ENCODE measurements around the gene UNG. TPM values are rescaled to one million over a fixed set of nuclear protein-coding genes. Genes with fewer than 3 reads are reported as not detected.
A peak's percentile ranks its signal among the peaks of the same experiment; 100 is the strongest.

The UNG gene
- total RNA-seq, 1 donor from 2014 or later: 84.1 TPM

DNA sequence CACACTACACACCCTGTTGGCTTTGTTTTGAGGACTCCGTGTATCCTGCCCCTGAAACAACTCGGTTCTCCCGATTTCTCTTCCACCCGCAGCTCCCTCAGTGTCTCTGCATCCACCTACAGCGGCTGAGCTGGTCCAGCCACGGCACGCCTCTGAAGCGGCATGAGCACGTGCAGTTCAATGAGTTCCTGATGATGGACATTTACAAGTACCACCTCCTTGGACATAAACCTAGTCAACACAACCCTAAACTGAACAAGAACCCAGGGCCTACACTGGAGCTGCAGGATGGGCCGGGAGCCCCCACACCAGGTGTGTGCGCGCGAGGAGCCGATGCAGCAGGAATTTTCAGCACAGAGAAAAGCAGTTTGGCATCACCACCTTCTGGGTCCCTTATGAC lies 14.6 kb upstream of the UNG start:
- Mint-ChIP-seq H3K27me3 (no peaks in the 10 kb centered on the region), H3K27ac (no peak overlapping the region), H3K4me1 (ENCODE audit: low read depth) (no peaks in the 10 kb centered on the region), H3K9me3 (ENCODE audit: low read depth) (peaks cover 4% of the 10 kb centered on the region), H3K4me3 (ENCODE audit: low read depth) (no peak overlapping the region), H3K36me3 (ENCODE audit: insufficient read depth) (peaks cover 24% of the 10 kb centered on the region)
- no peak for DNase-seq (ENCODE audit: low spot score, unreplicated experiment)
- TF ChIP-seq, protein P1, sequence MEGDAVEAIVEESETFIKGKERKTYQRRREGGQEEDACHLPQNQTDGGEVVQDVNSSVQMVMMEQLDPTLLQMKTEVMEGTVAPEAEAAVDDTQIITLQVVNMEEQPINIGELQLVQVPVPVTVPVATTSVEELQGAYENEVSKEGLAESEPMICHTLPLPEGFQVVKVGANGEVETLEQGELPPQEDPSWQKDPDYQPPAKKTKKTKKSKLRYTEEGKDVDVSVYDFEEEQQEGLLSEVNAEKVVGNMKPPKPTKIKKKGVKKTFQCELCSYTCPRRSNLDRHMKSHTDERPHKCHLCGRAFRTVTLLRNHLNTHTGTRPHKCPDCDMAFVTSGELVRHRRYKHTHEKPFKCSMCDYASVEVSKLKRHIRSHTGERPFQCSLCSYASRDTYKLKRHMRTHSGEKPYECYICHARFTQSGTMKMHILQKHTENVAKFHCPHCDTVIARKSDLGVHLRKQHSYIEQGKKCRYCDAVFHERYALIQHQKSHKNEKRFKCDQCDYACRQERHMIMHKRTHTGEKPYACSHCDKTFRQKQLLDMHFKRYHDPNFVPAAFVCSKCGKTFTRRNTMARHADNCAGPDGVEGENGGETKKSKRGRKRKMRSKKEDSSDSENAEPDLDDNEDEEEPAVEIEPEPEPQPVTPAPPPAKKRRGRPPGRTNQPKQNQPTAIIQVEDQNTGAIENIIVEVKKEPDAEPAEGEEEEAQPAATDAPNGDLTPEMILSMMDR (IDR thresholded peaks at IDR 0.05; ENCODE audit: unreplicated experiment): no peak

DNA sequence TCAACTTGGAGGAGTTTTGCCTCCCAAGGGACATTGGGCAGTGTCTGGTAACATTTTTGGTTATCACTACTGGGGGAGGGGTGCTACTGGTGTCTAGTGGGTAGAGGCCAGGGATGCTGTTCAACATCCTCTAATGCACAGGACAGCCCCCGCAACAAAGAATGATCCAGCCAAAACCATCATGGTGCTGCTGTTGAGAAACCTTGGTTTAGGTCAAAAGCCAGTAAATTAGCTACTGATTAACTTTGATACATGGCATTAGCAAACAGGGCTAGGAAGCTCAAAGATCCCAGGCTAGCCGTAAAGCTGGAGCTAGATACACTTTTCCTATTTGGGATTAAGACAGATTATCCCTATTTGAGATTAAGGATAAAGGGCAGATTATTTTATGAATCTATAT lies 13.0 kb upstream of the UNG start:
- no peak overlapping the region for H3K27ac Mint-ChIP-seq
- DNase-seq (ENCODE audit: low spot score, unreplicated experiment): no peak
- H3K9me3 Mint-ChIP-seq (ENCODE audit: low read depth): no peaks in the 10 kb centered on the region

DNA sequence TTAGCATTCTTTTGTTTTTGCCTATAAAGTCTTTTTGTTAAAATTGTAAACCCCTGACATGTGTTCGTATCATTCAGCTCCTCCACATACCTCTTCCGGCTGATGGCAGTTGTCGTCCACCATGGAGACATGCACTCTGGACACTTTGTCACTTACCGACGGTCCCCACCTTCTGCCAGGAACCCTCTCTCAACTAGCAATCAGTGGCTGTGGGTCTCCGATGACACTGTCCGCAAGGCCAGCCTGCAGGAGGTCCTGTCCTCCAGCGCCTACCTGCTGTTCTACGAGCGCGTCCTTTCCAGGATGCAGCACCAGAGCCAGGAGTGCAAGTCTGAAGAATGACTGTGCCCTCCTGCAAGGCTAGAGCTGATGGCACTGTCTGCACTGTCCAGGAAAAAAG lies 11.8 kb upstream of the UNG start:
- H3K27me3 Mint-ChIP-seq: no peaks in the 10 kb centered on the region
- no peak overlapping the region for H3K27ac Mint-ChIP-seq
- H3K36me3 Mint-ChIP-seq (ENCODE audit: insufficient read depth): peaks cover 15% of the 10 kb centered on the region
- TF ChIP-seq, protein P1 (IDR thresholded peaks at IDR 0.05; ENCODE audit: unreplicated experiment): no peak
- no peak overlapping the region for H3K4me3 Mint-ChIP-seq (ENCODE audit: low read depth)
- no peaks in the 10 kb centered on the region for H3K4me1 Mint-ChIP-seq (ENCODE audit: low read depth)
- H3K9me3 Mint-ChIP-seq (ENCODE audit: low read depth): no peaks in the 10 kb centered on the region
- DNase-seq (ENCODE audit: low spot score, unreplicated experiment): no peak

More for the DNA sequence above, 13.0 kb upstream of the UNG start:
- Mint-ChIP-seq H3K27me3 (no peaks in the 10 kb centered on the region), H3K36me3 (ENCODE audit: insufficient read depth) (peaks cover 16% of the 10 kb centered on the region), H3K4me3 (ENCODE audit: low read depth) (no peak overlapping the region), H3K4me1 (ENCODE audit: low read depth) (no peaks in the 10 kb centered on the region)
- TF ChIP-seq, protein P1 (IDR thresholded peaks at IDR 0.05; ENCODE audit: unreplicated experiment): no peak

DNA sequence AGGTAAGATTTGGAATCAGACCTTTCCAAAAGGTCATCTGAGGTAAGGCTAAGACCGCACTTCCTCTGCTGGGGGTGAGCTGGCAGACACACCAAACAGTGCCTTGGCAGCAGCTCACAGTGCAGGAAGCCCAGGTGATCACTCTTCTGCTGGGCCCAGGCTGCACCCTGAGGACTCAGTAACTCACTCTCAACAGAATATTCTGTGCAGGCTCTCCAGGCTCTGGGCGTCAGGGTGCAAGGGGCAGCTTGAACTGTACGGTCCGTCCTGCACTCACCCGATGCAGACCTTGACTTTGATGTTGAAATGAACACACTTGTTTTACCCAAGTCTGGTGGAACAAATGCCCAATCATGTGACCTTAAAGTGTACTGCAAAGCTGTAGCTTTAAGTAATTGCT lies 10.1 kb upstream of the UNG start:
- no peaks in the 10 kb centered on the region for H3K9me3 Mint-ChIP-seq (ENCODE audit: low read depth)
- no peaks in the 10 kb centered on the region for H3K27me3 Mint-ChIP-seq
- H3K27ac Mint-ChIP-seq: no peak overlapping the region
- no peak for DNase-seq (ENCODE audit: low spot score, unreplicated experiment)
- H3K4me3 Mint-ChIP-seq (ENCODE audit: low read depth): no peak overlapping the region
- TF ChIP-seq, protein P1 (IDR thresholded peaks at IDR 0.05; ENCODE audit: unreplicated experiment): no peak
- H3K4me1 Mint-ChIP-seq (ENCODE audit: low read depth): peaks cover 4% of the 10 kb centered on the region
- peaks cover 13% of the 10 kb centered on the region for H3K36me3 Mint-ChIP-seq (ENCODE audit: insufficient read depth)

DNA sequence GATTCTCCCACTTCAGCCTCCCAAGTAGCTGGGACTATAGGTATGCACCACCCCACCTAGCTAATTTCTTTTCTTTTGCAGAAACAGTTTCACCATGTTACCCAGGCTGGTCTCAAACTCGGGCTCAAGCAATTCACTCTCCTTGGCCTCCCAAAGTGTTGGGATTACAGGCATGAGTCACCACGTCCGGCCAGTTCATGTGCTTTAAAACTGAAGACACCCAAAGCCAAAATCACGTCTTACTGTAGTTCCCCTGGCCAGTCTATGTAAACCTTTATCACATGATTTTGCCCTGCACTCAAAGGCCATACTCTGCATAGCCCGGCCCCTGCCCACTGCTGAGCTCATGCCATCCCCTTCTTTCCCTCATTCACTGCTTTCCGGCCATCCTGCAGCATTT lies 8.6 kb upstream of the UNG start:
- no peak for DNase-seq (ENCODE audit: low spot score, unreplicated experiment)
- Mint-ChIP-seq H3K36me3 (ENCODE audit: insufficient read depth) (peaks cover 17% of the 10 kb centered on the region), H3K27me3 (no peaks in the 10 kb centered on the region), H3K4me3 (ENCODE audit: low read depth) (no peak overlapping the region), H3K4me1 (ENCODE audit: low read depth) (peaks cover 12% of the 10 kb centered on the region), H3K27ac (peak overlapping the region; percentile 31), H3K9me3 (ENCODE audit: low read depth) (no peaks in the 10 kb centered on the region)
- TF ChIP-seq, protein P1 (IDR thresholded peaks at IDR 0.05; ENCODE audit: unreplicated experiment): no peak
